HG02840 (cell line): ENCODE measurements around the gene DUSP12.

ENCODE experiments used
- ATAC-seq: cut with Tn5 transposase; IDR thresholded peaks from one replicate; pipeline ENCODE4 v1.9.1; 2021; ENCODE audit warnings: mild to moderate bottlenecking, moderate library complexity, moderate number of reproducible peaks; ENCODE audit not compliant: unreplicated experiment, low FRiP score

DUSP12 gene

DNA sequence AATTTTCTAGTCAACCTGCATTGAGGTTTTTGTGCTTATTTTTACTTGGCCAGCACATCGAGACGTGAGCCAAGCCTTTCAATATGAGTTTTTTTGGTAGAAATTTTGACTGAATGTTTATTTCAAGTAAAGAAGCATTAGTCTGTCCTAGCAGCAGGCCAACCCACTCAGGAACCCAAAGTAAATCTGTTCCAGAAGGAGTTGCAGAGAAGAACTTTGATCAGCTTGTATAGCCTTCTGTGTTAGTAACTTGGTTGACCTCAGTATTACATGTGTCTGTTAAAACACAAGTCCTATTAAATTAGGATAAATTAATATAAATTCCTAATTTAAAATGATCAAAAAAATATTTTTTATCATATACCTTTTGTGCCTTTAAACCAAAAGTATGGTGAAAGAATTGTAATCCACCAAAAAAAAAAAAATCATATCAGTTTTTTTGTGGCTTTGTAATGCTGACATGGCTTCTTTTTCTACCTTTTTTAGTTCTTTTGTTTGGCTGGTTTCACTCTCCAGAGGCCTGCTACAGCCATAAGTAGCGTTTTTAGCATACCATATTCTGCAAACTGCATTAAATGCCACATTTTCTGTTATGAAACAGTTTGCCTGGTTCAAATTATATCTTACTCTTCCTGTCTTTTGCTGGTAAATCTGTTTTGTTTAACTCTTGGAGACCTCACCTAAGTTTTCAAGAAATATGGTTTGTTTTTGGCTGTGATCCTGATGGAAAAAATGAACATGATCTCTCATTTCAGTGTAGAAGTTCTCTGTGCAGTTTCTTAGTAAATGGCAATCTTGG is 56.0 kb downstream of the DUSP12 start:
- ATAC-seq, result no peak
